GM19455 (cell line): Measurements from ENCODE around the gene CMIP.

ENCODE experiments used
- ATAC-seq: cut with Tn5 transposase; IDR thresholded peaks from one replicate; pipeline ENCODE4 v1.9.1; 2021; ENCODE audit not compliant: unreplicated experiment

CMIP gene

DNA sequence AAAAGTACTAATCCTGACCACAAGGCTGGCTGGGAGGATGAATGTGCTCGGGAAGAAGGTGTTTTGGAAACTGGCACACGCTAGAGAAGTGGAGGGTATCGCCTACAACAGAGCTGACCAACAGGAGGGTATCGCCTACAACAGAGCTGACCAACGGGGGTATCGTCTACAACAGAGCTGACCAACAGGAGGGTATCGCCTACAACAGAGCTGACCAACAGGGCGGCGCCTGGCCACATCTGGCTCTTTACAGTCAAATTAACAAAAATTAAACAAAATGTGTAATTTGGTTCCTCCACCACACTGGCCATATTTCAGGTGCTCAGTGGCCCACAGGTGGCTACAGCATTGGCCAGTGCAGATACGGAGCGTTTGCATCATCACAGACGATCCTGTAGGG, 153.5 kb downstream of the CMIP start:
- no peak for ATAC-seq

- no peak for ATAC-seq
Measured at GRCh38 chr16:81599034-81599744, 154.6 kb downstream of the CMIP start.

GRCh38 chr16:81600275-81600674, 155.7 kb downstream of the CMIP start:
- no peak for ATAC-seq

- ATAC-seq = no peak
Measured at GRCh38 chr16:81601008-81601428, 156.4 kb downstream of the CMIP start.

- no peak for ATAC-seq
Measured at GRCh38 chr16:81601601-81602255, 157.1 kb downstream of the CMIP start.

- ATAC-seq = no peak
Measured at GRCh38 chr16:81602256-81602776, 157.7 kb downstream of the CMIP start.

- ATAC-seq = no peak
Measured at GRCh38 chr16:81602792-81603191, 158.2 kb downstream of the CMIP start.

DNA sequence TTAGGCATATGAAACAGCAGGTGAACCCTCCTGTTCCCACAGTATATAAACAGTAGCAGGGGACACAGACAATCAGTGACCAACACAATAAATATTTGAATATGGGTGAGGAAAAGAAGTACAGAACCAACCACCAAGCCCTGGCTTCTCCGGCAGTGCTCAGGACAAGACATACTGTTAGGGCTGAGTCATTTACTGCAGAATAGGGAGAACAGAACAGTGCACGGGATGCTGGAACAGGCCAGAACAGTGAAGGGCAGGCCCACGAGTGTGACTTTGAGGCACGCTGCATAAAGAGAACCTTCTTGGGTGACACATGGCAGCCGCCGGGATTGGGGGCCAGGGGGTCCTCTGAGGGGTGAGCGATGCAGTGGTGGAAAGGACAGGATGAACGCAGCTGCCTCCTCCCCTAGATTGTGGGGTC, 160.4 kb downstream of the CMIP start:
- no peak for ATAC-seq

DNA sequence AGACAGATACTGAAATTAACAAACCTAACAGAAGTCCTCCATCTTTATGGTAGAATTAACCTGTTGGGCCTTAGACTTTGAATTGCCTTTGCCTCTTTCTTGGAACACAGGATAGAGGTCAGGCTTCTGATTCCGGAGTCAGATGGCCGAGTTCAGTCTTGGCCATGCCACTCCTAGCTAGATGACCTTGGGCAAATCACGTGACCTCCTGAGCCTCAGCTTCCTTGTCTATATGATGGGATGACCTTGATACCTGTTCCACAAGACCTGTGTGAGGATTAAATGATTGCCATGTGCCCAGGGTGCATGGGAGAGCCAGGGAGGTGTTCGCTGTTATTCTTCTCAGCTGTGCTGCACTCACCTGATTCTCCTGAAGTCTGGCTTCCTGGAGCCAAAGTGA, 161.4 kb downstream of the CMIP start:
- no peak for ATAC-seq

GRCh38 chr16:81607006-81607405, 162.4 kb downstream of the CMIP start:
- no peak for ATAC-seq

DNA sequence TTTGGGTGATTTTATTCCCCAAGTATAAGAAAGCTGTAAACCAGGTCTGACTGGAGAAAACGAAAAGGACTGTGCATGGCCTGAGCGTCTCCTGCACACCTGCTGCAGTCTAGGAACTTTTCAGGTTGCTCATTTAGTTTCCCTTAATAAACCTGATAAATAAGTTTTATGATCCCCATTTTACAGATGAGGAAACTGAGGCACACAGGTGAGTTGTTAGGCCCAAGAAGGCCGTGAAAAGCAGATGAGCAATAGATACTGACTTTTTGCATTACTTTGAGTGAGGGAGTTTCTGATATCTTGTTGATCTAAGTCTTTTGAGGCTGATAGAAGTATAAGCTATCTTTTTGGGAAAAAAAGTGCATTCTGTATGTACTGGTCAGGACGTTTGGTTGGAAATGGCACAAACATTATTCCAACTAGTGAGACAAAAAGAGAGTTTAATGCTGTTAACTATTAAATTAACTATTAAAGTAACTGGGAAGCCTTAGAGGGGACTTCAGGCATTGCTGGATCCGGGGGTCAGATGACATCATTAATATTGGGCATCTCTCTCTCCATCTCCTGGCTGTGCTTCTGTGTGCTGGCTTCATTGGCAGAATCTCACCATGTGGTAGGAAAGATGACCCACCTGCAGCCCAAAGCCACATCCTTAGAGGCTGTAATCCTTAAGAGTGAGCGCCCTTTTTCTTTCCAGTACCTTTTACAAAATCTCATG, 163.4 kb downstream of the CMIP start:
- ATAC-seq = no peak

DNA sequence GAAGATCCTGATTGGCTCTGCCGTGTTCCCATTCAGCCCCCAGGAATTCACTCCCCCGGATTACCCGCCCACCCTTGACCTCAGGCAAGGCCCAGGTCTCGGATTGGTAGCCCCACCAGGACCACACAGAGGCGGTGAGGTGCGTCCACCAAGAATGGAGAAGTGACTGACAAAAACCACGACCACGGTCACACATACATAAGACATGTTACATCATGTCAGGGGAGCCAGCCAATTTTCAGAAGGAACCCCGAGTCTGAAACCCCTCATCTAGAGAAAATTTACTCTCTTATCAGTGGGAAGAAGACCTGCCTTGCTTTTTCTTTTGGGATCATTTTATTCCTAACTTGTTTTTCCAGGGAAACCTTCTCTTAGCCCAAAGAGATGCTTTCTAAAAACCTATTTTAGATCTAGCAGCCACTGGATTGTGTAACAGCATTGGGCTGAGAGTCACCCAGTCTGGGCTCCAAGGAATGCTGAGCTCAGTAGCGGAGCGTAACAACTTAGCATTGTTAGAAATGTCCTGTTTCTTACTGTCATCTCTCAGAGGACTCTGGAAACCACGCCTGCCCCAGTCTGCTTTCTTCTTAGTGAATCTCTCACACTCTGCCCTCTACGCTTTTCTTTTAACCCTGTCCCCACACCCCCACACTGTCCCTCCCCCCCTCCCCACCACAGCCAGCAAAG, 164.1 kb downstream of the CMIP start:
- no peak for ATAC-seq

- no peak for ATAC-seq
Measured at GRCh38 chr16:81609323-81609892, 164.8 kb downstream of the CMIP start.

DNA sequence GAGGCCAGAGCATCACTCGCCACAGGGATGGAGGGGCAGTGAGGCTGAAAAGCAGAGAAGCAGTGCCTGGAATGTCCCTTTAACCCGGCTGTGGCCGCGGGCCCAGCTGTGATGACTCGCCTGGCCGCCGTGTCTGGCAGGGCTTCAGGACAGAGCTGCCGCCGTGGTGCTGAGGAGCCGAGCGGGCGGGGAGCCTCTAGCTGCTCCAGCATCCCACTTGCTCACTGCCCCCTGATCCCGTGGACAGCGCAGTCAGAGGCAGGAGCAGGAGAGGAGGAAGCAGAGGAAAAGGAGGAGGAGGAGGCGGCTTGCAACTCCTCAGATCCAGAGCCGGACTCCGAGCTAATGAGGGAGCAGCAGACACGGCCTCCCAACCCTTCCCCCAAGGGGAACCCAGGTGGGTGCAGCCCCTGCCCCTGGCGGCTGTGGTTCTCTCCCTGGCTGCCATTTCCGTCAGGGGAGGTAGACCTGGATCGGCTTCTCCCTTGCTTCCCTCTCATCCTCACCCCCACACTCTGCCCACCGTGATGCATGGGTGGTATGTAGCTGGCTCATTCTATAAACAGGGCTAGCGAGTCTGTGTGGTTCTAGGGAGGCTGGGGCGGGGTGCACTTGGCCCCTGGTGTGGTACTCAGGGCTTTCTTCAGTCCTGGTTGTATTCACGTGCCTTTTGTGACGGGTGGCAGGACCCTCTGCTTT, 165.7 kb downstream of the CMIP start:
- no peak for ATAC-seq

DNA sequence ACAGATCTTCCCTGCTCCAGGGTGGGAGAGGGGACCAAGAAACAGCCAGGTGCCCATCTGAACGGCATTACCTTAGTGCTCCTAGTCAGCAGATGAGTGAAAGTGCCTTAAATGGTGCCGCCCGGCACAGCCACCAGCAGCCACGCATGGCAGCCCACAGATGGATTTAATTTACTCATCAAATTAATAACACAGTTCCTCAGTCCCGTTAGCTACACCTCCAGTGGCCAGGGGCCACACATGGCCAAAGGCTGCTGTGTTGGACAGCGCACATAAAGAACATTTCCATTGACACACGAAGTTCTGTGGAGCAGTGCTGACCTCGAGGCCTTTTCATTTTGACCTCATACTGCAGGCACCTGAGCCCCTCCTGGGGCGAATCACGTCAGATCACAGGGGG, 166.3 kb downstream of the CMIP start:
- no peak for ATAC-seq

DNA sequence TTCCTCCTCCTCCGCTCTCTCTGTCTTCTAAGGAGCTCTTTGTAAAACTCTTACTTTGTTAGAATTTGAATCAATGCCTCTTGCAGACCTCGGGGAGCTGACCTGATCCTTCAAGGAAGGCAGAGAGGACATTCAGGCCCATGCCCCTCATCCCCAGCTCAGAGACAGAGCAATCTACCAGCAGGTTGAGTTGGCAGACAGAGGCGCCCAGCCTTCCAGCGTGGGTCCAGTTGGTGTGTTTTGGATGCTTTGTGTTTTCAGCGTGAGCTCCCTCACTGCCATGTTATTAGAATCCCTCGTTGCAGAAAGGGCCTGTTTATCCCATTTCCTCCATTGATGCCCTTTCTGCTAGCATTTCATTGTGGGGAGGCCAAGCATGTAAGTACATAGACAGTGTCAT, 167.1 kb downstream of the CMIP start:
- no peak for ATAC-seq

DNA sequence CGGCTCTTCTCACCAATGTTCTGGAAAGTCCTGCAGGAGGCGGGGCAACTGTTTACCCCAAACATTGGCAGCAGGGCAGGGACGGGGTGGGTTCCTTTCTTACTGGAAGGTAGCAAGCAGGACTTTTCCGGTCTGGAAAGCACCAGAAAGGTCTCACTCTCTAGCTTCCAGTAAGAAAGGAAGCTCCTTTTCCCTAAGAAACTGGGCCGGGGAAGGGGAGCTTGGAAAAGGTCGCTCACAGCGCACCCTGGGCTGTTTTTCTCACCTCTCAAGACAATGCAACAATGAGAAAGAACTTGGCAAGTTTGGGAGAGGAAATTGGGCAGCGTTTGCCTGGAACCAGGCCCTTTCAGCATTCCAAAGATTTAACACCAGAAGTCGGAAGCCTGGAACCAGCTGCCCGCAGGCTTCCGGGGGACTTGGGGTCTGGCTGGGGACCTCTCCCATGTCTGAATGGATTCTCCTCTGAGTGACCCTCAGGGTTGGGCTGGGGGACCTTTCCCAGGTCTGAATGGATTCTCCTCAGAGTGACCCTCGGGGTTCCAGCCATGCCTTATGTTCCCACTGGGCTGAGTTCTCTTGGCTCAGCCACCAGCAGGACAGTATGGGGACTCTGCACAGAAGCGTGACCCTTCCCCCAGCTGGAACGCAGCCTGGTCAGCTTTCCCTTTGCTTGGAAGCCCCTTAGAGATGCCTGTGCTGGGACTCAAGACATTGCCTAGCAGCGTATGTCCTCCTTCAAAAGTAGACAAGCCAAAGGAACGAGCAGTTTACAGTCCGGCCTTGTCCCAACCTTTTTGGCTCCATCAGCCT, 167.9 kb downstream of the CMIP start:
- no peak for ATAC-seq

DNA sequence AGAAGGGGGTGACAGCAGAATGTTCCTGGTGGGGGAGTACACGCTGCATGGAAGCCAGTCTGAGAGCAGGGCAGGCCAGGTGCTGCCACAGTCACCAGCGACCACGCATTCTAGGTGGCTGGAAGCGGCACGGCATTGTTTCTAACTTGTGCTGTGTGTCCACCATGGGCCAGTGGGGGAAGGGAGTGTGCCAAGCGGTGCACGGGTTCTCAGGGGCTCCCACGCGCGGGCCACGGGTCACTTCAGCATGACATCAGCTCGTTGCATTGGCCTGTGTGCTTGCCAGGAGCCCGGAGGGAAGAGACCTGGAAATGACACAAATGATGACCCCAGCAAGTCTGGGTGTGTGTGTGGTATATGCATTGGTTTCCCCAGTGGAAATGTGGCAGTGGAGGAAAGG, 169.6 kb downstream of the CMIP start:
- no peak for ATAC-seq

GRCh38 chr16:81614654-81615359, 170.2 kb downstream of the CMIP start:
- ATAC-seq = no peak
